Thoracic aorta (tissue), 2 donors: ENCODE measurements around the gene NRG2. TPM values are rescaled to one million over a fixed set of nuclear protein-coding genes. Genes with fewer than 3 reads are reported as not detected.

Experiments used
- ATAC-seq: fragments of 150-250 bp; one replicate; pipeline ENCODE4 v1.8.0; 2017; ENCODE audit warnings: low read depth; ENCODE audit not compliant: insufficient number of reproducible peaks, low FRiP score
- DNase-seq: peaks from one replicate; pipeline ENCODE4 v3.0.0-alpha.2; 2020; ENCODE audit warnings: low spot score
- H3K27ac ChIP-seq, 2 donors: fragments of 200-600 bp; sonication (generic); 1 replicate in 1 of 2; 2 replicates in 1 of 2; pipeline ENCODE4 v1.5.1; 2016; ENCODE audit warnings: mild to moderate bottlenecking in 2 of 2, moderate library complexity in 2 of 2
- H3K27me3 ChIP-seq: fragments of 200-600 bp; sonication (generic); replicated peaks from 2 replicates; pipeline ENCODE4 v1.6.0; 2016; ENCODE audit warnings: mild to moderate bottlenecking; ENCODE audit not compliant: insufficient read depth
- H3K36me3 ChIP-seq: fragments of 200-600 bp; sonication (generic); one replicate; pipeline ENCODE4 v1.5.1; 2016
- H3K4me1 ChIP-seq, 2 donors: fragments of 200-600 bp; sonication (generic); 1 replicate in 1 of 2; 2 replicates in 1 of 2; pipeline versions ENCODE4 v1.5.1 to v1.6.0; 2016; ENCODE audit warnings: low read depth in 2 of 2, mild to moderate bottlenecking in 1 of 2; ENCODE audit not compliant: control insufficient read depth in 1 of 2
- H3K4me3 ChIP-seq: fragments of 200-600 bp; sonication (generic); 2 replicates; pipeline ENCODE4 v1.5.1; 2016; ENCODE audit warnings: mild to moderate bottlenecking
- H3K9me3 ChIP-seq: fragments of 200-600 bp; sonication (generic); 2 replicates; pipeline ENCODE4 v1.5.1; 2016
- total RNA-seq, 2 donors: library from RNA; depleted of rRNA; stranded (reverse); fragments of >200 nt; gene quantifications; one replicate each; pipeline versions ENCODE4 v1.1.0 to v1.2.3, GENCODE V29; 2016
- TF ChIP-seq, protein P1 (sequence below): fragments of 200-600 bp; sonication (generic); IDR thresholded peaks from one replicate; pipeline ENCODE4 v1.5.1; 2019; ENCODE audit warnings: antibody characterized with exemption

The NRG2 gene
- total RNA-seq, 2 donors from 2014 or later, result 2.3 to 6.9 TPM

DNA sequence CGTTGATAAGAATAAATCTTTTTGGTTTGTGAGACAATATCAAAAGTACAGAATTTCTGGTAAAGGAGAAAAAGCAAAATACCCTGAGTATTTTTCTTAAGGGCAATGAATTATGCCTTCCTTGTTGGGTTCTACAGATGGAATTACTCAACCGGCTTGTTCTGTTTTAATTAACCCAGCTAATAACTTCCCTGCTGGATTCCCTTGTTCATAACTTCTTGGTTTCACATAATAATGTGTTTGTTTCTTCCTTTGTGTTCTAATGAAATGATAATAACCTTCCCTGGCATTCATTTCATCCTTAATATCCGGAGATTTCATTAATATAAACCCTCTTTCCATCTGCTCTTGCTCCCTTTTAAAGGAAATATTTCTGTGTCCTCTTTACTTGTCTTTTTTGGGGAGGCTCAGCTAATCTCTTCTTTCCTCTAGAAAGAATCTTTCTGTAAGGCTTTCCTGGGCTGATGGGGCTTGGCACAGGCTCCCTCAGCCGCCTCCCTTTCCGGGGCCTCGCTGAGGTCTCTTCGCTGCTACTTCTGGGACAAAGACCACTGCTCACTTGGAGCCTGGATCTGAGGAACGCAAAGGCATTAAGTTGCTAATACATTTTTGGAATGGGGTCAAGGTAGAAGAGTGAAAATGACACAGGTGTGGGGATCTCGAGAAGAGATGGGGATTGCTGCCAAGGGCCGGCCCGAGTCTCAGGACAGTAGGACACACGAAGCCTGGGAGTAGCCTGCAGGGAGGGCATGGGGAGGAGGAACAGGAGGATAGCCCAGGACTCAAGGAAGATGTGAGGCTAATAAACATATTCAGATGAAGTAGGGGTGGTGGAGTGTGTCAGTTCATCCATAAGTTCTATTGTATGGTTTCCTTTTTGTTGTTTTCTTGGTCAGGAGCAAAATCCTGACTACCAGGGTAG, 118.5 kb downstream of the NRG2 start:
- Histone ChIP-seq H3K4me3 (no peak overlapping the region), H3K9me3 (no peaks in the 10 kb centered on the region), H3K36me3 (no peaks in the 10 kb centered on the region), H3K27me3 (no peaks in the 10 kb centered on the region), H3K4me1 (no peaks in the 10 kb centered on the region), H3K27ac (no peak overlapping the region)
- DNase-seq, result no peak
- no peak for ATAC-seq
- TF ChIP-seq, protein P1, sequence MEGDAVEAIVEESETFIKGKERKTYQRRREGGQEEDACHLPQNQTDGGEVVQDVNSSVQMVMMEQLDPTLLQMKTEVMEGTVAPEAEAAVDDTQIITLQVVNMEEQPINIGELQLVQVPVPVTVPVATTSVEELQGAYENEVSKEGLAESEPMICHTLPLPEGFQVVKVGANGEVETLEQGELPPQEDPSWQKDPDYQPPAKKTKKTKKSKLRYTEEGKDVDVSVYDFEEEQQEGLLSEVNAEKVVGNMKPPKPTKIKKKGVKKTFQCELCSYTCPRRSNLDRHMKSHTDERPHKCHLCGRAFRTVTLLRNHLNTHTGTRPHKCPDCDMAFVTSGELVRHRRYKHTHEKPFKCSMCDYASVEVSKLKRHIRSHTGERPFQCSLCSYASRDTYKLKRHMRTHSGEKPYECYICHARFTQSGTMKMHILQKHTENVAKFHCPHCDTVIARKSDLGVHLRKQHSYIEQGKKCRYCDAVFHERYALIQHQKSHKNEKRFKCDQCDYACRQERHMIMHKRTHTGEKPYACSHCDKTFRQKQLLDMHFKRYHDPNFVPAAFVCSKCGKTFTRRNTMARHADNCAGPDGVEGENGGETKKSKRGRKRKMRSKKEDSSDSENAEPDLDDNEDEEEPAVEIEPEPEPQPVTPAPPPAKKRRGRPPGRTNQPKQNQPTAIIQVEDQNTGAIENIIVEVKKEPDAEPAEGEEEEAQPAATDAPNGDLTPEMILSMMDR, result no peak

DNA sequence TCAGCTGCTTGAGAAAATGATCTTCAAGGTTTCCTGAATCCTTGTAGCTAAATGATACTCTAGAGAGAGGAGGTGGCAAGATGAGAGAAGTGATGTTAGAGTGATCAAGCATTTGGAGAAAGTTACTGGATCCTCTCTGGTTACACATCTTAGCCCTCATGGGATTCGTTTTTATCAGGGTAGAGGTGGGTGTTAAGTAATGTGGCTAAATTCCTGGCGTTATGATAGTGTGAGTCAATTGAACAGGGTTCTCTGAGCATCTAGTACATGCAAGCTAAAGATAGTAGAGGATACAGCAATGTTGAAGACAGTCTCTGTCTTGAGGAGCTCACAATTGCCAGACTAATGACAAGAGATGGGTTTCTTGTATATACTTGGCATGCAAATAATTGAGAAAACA, 123.8 kb downstream of the NRG2 start:
- H3K36me3 ChIP-seq, result no peaks in the 10 kb centered on the region

DNA sequence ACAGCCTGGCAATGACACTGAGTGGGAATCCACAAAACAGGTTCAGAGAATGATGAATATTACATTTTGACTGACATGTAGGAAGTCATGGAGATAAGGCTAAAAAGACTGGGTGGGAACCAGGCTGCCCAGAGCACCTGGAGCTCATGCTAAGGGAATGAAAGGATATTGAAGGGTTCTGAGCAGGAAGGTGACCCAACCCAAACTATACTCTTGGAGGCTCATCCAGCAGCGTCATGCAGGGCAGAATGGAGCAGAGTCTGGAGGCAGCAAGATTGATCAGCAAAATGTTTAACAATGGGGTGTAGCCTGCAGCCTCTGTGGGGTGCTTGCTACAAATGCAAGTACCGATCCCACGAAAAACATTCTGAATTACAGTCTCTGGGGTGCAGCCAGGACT, 127.3 kb downstream of the NRG2 start:
- Histone ChIP-seq H3K36me3 (no peaks in the 10 kb centered on the region), H3K4me3 (no peak overlapping the region), H3K27me3 (no peaks in the 10 kb centered on the region), H3K4me1 (no peaks in the 10 kb centered on the region), H3K9me3 (no peaks in the 10 kb centered on the region), H3K27ac (no peak overlapping the region)
- no peak for DNase-seq
- no peak for ATAC-seq
- TF ChIP-seq, protein P1, result no peak

More for the DNA sequence above, 123.8 kb downstream of the NRG2 start:
- no peaks in the 10 kb centered on the region for H3K27me3 ChIP-seq
- H3K27ac ChIP-seq, result no peak overlapping the region
- no peak for DNase-seq
- no peaks in the 10 kb centered on the region for H3K9me3 ChIP-seq
- TF ChIP-seq, protein P1, result no peak
- H3K4me1 ChIP-seq, result no peaks in the 10 kb centered on the region
- no peak for ATAC-seq
- H3K4me3 ChIP-seq, result no peak overlapping the region

DNA sequence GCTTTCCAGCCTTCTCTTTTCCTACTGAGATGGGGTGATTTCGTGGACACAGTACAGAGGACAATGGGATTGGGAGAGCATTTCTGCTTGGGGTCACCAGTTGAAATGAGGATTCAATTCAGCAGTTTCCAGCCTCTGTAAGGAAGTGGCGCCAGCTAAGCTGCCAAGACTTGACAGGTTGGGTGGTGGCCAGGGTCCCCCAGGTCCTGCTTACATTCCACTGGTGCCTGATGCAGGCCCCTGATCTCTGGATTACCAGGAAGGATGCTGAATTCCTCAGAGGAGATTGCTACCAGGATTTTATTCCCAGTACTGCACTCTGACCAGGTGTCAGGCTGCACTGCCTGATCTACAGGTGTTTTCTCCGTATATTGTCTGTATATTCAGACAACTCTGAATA, 127.8 kb downstream of the NRG2 start:
- H3K27ac ChIP-seq, result no peak overlapping the region
- ATAC-seq, result no peak
- TF ChIP-seq, protein P1, result no peak
- H3K4me1 ChIP-seq, result no peaks in the 10 kb centered on the region
- no peak for DNase-seq
- no peak overlapping the region for H3K4me3 ChIP-seq
- H3K36me3 ChIP-seq, result no peaks in the 10 kb centered on the region
- H3K9me3 ChIP-seq, result no peaks in the 10 kb centered on the region
- no peaks in the 10 kb centered on the region for H3K27me3 ChIP-seq

DNA sequence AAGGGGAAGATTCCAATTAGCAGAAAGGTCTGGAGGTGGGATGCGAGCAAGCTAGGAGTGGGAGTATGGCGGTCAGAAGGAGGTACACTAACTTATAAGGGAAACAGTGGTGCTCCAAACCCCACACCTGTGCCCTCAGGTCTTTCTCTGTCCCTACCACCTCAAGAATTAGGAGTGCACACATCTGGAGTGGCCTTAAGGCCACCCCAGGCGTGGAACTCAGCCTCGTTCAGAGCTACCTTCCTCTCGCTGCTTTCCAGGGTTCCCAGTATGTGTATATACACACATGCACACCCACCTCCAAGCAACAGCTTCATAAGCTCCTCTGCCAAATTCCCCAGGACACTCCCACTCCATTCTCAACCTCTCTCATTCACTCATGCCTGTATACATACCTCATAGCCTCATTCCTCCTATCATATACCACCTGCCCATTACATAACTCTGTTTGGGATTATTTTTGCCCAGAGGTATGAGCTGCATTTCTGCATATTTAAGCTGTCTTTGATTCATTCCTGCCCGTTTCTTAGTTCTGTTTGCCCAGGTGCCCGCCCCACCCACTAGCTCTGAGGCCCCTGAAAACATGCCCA, 128.8 kb downstream of the NRG2 start:
- DNase-seq (no peak), ATAC-seq (no peak)
- no peak overlapping the region for H3K27ac ChIP-seq
- H3K9me3 ChIP-seq, result no peaks in the 10 kb centered on the region
- TF ChIP-seq, protein P1, result no peak
- no peaks in the 10 kb centered on the region for H3K4me1 ChIP-seq
- H3K4me3 ChIP-seq, result no peak overlapping the region
- H3K27me3 ChIP-seq, result no peaks in the 10 kb centered on the region
- no peaks in the 10 kb centered on the region for H3K36me3 ChIP-seq
